Measurements from ENCODE around the gene TK2. TPM values are rescaled to one million over a fixed set of nuclear protein-coding genes. Genes with fewer than 3 reads are reported as not detected.

Gene TK2
- total RNA-seq, 4 donors from 2014 or later = 15.7 to 20.6 (median 16.6) TPM

DNA sequence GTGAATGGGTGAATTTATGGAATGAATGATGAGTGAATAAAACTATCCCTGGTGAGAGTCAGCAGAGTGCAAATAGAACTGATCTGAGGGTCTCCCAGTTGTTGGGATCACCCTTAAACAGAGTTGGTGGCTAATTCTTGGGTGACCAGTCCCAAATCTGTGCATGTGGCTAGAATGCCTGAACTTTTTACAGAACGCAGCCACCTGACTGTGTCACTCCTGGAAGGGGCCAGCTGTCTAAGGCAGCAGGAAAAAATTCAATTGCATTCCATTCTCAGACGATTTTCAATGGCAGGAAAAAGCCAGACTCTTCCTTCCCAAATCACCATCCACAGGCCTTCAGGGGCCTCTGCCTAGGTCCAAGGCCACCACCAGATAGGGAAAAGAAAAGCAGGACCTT, 79.4 kb downstream of the TK2 start:
- Histone ChIP-seq H3K36me3 (no peaks in the 10 kb centered on the region), H3K27ac (no peak overlapping the region), H3K4me3 (no peak overlapping the region), H3K4me1 (no peaks in the 10 kb centered on the region), H3K9me3 (no peaks in the 10 kb centered on the region), H3K27me3 (peaks cover 9% of the 10 kb centered on the region)
- in situ Hi-C loops (cut with MboI; ENCODE audit: low pct_ligation_motif_present in 1 of 4, low pct_unique_long_range_greater_than_20kb in 1 of 4, low sequenced_read_pairs in 3 of 4) (no loop called here), intact Hi-C loops (cut with DNase I; ENCODE audit: low total_unique reads) (no loop called here)
- DNase-seq = no peak
- WGBS, 2 donors (ENCODE audit: low coverage in 1 of 2) = 69 to 83% methylated on average over 1 to 2 of the region's 2 CpGs
- TF ChIP-seq EP300 (IDR thresholded peaks at IDR 0.05; ENCODE audit: low read depth) (no peak), POLR2A (IDR thresholded peaks at IDR 0.05) (no peak), POLR2AphosphoS5 (IDR thresholded peaks at IDR 0.05) (no peak)
- TF ChIP-seq, protein P1, sequence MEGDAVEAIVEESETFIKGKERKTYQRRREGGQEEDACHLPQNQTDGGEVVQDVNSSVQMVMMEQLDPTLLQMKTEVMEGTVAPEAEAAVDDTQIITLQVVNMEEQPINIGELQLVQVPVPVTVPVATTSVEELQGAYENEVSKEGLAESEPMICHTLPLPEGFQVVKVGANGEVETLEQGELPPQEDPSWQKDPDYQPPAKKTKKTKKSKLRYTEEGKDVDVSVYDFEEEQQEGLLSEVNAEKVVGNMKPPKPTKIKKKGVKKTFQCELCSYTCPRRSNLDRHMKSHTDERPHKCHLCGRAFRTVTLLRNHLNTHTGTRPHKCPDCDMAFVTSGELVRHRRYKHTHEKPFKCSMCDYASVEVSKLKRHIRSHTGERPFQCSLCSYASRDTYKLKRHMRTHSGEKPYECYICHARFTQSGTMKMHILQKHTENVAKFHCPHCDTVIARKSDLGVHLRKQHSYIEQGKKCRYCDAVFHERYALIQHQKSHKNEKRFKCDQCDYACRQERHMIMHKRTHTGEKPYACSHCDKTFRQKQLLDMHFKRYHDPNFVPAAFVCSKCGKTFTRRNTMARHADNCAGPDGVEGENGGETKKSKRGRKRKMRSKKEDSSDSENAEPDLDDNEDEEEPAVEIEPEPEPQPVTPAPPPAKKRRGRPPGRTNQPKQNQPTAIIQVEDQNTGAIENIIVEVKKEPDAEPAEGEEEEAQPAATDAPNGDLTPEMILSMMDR (IDR thresholded peaks at IDR 0.05) = no peak

DNA sequence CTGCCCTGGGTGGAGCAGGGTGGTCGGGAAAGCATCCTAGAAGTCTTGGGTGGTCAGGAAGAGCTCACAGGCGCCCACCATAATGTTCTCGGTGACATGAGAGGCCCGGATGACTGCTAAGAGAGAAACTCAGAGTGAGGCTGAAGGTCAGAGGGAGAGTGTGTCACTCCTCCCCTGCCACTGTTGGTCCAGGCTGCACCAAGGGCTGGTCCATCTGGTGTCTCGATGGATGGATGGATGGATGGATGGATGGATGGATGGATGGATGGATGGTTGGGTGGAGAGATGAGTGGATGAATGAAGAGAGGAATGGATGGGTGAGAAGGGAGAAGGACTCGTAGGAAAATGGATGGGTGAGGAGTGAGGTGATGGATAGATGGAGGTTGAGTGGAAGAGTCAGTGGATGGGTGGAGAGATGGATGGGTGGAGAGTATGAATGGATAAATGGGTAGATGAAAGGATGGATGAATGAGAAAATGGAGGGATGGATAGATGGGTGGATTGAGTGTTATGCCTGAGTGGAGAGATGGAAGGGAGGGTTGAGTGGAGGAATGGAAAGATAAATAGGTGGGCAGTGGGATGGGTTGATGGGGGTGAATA, 79.9 kb downstream of the TK2 start:
- no peak for DNase-seq
- Histone ChIP-seq H3K27ac (no peak overlapping the region), H3K9me3 (no peaks in the 10 kb centered on the region), H3K36me3 (no peaks in the 10 kb centered on the region), H3K27me3 (peaks cover 9% of the 10 kb centered on the region), H3K4me3 (no peak overlapping the region), H3K4me1 (no peaks in the 10 kb centered on the region)
- intact Hi-C loops (cut with DNase I; ENCODE audit: low total_unique reads) (no loop called here), in situ Hi-C loops (cut with MboI; ENCODE audit: low pct_ligation_motif_present in 1 of 4, low pct_unique_long_range_greater_than_20kb in 1 of 4, low sequenced_read_pairs in 3 of 4) (no loop called here)
- WGBS, 2 donors (ENCODE audit: low coverage in 1 of 2) = 79 to 96% methylated on average over 2 to 6 of the region's 6 CpGs
- TF ChIP-seq EP300 (IDR thresholded peaks at IDR 0.05; ENCODE audit: low read depth) (no peak), POLR2AphosphoS5 (IDR thresholded peaks at IDR 0.05) (no peak), POLR2A (IDR thresholded peaks at IDR 0.05) (no peak)
- TF ChIP-seq, protein P1 (IDR thresholded peaks at IDR 0.05) = no peak

DNA sequence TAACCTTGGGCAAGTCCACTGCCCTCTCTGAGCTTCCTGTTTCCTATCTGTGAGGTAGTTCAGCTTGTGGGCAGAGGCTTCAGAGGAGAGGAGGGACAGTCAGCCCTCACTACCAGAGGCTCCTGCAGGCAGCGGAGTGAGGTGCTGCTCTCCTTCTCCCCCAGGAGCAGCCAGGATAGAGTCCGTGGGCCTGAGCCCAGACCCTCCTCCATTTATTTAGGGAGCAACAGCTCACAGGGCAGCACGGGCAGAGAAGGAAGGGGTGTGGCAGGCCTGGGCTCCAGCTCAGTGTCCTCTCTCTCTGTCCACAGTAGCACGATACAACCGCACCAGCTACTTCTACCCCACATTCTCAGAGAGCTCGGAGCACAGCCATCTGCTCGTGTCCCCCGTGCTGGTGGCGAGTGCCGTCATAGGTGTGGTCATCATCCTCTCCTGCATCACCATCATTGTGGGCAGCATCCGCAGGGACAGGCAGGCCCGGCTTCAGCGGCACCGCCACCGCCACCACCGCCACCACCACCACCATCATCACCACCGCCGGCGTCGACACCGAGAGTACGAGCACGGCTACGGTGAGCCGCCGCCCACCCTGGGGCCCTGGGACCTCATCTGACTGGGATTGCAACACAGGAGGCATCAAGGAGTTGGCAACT, 80.5 kb downstream of the TK2 start:
- Histone ChIP-seq H3K4me1 (no peaks in the 10 kb centered on the region), H3K4me3 (no peak overlapping the region), H3K9me3 (no peaks in the 10 kb centered on the region), H3K36me3 (no peaks in the 10 kb centered on the region), H3K27me3 (peaks cover 12% of the 10 kb centered on the region), H3K27ac (no peak overlapping the region)
- no peak for TF ChIP-seq EP300 (IDR thresholded peaks at IDR 0.05; ENCODE audit: low read depth)
- no peak for TF ChIP-seq POLR2AphosphoS5 (IDR thresholded peaks at IDR 0.05)
- TF ChIP-seq POLR2A (IDR thresholded peaks at IDR 0.05) = no peak
- TF ChIP-seq, protein P1 (IDR thresholded peaks at IDR 0.05) = no peak
- 97% methylated on average over 24 of the region's 26 CpGs; no CpG with 5 or more reads in 1 of the 2 donors for WGBS, 2 donors (ENCODE audit: low coverage in 1 of 2)
- in situ Hi-C loops (cut with MboI; ENCODE audit: low pct_ligation_motif_present in 1 of 4, low pct_unique_long_range_greater_than_20kb in 1 of 4, low sequenced_read_pairs in 3 of 4) (no loop called here), intact Hi-C loops (cut with DNase I; ENCODE audit: low total_unique reads) (no loop called here)
- no peak for DNase-seq

DNA sequence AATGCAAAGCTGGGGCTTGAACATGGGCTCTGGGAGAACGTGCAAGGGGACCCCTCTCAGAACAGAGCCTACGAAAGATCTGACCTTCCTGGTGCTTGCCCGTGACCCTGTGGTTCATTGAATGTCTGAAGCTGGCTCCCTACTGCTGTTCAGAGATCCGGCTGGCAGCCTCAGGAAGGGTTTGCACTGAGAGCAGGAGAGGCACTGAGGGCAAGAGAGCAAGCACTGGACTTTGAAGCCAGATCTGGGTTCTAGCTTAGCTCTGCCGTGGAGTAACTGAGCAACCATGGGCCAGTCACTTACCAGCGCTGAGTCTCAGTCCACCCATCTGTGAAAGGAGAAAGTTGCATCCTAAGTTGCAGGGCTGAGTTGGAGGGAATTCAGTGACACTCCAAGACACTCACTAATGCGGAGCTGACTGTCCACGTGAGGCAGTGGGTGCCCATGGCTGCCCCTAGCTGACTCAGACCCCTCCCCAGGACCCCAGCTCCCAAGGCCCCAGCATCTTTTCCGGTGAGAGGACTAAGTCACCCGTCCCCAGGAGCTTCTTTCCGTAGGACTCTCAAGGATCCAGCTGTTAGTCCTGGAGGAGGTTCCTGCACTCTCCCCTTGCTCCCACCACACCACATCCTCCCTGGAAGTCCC, 81.5 kb downstream of the TK2 start:
- no peaks in the 10 kb centered on the region for H3K4me1 ChIP-seq
- H3K4me3 ChIP-seq = no peak overlapping the region
- no peak for TF ChIP-seq POLR2AphosphoS5 (IDR thresholded peaks at IDR 0.05)
- TF ChIP-seq, protein P1 (IDR thresholded peaks at IDR 0.05) = no peak
- no peak for TF ChIP-seq POLR2A (IDR thresholded peaks at IDR 0.05)
- DNase-seq = no peak
- no peaks in the 10 kb centered on the region for H3K36me3 ChIP-seq
- 80 to 84% methylated on average over 2 to 11 of the region's 11 CpGs for WGBS, 2 donors (ENCODE audit: low coverage in 1 of 2)
- intact Hi-C loops (cut with DNase I; ENCODE audit: low total_unique reads) (no loop called here), in situ Hi-C loops (cut with MboI; ENCODE audit: low pct_ligation_motif_present in 1 of 4, low pct_unique_long_range_greater_than_20kb in 1 of 4, low sequenced_read_pairs in 3 of 4) (no loop called here)
- no peaks in the 10 kb centered on the region for H3K9me3 ChIP-seq
- no peak overlapping the region for H3K27ac ChIP-seq
- H3K27me3 ChIP-seq = peaks cover 22% of the 10 kb centered on the region

All from transverse colon (tissue), 4 donors.